NCI-H2029 (cell line): ENCODE data around the gene CCDC18.
A peak's percentile ranks its signal among the peaks of the same experiment; 100 is the strongest.

Experiments
- DNase-seq: peaks from one replicate; lab custom pipeline; 2025; lab: John Stamatoyannopoulos, UW

CCDC18 gene

GRCh38 chr1:93304716-93305138, 124.2 kb downstream of the CCDC18 start:
- DNase-seq = peak; percentile 45

- DNase-seq = no peak
Observed at GRCh38 chr1:93306920-93307319, 126.4 kb downstream of the CCDC18 start.

GRCh38 chr1:93313026-93313425, 132.5 kb downstream of the CCDC18 start:
- no peak for DNase-seq

GRCh38 chr1:93317207-93317606, 136.7 kb downstream of the CCDC18 start:
- DNase-seq = no peak

DNA sequence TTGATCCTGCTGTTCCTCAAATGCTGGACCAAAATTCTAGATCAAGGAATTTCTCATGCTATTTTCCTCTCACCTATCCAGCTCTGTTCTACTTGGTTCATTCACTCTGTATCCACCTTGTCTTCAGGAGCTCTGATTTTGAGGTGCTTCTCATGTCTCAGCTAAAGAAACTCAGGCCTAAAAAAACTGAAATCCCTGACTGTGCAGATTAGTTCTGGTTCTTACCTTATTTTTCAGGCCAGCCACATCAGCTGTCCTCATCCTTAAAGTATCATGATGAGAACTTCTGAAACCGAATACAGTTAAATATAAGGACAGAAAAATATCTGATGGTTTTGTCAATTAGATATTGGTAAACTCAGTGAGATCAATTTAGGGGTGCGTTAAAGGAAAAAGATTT, 137.4 kb downstream of the CCDC18 start:
- no peak for DNase-seq

DNA sequence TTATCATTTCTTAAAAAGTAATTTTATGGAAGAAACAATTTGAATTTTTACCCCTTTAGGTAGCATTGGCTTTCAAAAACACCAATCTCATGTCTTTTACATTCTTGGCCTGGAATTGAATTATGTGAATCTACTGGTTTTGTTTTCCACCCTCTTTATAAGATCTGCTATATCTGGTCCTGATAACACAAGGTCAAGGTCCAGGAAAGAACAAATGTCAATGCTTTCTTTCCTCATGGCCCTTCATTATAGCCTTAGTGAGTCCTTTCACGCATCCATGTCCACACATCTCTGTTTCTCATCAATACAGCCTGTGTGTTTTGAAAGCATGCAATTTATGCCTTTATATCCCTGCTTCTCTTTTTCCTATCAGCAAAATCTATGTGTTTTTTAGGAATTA, 141.2 kb downstream of the CCDC18 start:
- DNase-seq = no peak

DNA sequence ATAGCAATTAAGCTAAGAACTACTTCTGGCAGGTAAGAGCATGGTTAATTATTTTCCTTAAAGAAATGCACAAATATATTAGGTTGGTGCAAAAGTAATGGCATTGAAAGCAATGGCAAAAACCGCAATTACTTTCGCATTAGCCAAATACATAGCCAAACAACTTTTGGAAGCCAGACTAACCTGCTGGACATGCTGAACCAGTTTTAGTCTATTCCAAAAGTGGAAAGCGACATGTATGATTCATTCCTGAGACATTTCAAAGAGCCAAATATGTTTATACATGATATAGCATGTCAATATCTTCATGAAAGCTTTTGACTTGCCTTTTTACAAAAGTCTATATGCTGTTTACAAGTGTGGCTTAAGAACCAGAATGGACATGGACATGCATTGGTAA, 141.8 kb downstream of the CCDC18 start:
- DNase-seq = no peak

GRCh38 chr1:93323185-93323820, 142.8 kb downstream of the CCDC18 start:
- no peak for DNase-seq

DNA sequence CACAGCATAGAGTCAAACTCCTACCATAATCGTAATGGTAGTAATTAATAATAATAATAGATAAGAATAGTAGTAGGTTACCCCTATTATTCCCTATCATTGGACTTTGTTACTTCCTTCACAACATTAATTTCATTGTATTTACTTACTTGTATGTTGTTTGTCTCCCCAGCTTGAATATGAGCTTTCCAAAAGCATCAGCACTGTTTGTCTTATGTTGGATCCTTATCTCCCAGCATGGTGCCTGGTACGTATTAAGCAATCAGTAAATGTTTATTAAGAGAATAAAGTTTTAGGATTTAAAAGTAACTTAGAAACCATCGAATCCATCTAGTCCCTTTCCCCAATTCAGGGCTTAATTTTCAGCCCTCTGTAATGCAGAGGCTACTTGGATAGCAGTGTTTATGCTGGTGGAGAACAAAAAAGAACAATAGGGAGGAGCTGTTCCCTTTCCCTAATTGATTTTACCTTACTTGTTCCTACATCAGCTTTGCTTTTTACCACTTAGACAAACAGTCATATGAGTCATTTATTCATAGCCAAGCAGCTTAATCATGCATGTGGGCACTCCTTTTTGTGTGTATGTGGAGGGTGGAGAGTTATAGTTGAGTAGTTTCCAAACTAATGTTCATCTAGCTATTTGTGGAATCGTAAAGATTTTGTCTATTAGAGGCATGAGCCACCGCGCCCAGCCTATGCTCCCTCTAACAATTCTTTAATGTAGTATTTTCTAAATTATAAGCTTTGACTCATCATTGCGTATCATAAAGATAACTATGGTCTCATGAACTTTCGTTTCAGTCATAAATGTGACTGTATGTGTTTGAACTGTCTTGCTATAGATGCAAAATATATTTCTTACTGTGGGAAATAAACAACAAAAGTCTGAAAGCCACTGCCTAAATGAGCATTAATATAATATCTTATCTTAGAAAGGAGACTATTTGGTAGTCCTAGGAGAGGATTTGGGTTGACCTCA, 144.3 kb downstream of the CCDC18 start:
- no peak for DNase-seq
